Activated T-cell treated with anti-CD3 and anti-CD28 coated beads for 48 hours (primary cell): ENCODE measurements around the gene SH3GL3.

Experiments
- DNase-seq: peaks from one replicate; pipeline ENCODE4 v3.0.0-alpha.2; 2020; ENCODE audit warnings: low read depth

The SH3GL3 gene

GRCh38 chr15:83616840-83617239 is 169.7 kb downstream of the SH3GL3 start:
- no peak for DNase-seq

GRCh38 chr15:83626171-83626802 is 179.1 kb downstream of the SH3GL3 start:
- no peak for DNase-seq

GRCh38 chr15:83631534-83631933 is 184.4 kb downstream of the SH3GL3 start:
- DNase-seq, result no peak

GRCh38 chr15:83643201-83643600 is 196.1 kb downstream of the SH3GL3 start:
- no peak for DNase-seq

- no peak for DNase-seq
Measured at GRCh38 chr15:83644439-83644838, 197.3 kb downstream of the SH3GL3 start.

GRCh38 chr15:83650831-83651230 is 203.7 kb downstream of the SH3GL3 start:
- DNase-seq, result no peak

- no peak for DNase-seq
Measured at GRCh38 chr15:83651541-83651940, 204.4 kb downstream of the SH3GL3 start.

GRCh38 chr15:83652626-83653204 is 205.6 kb downstream of the SH3GL3 start:
- no peak for DNase-seq

GRCh38 chr15:83653288-83653638 is 206.1 kb downstream of the SH3GL3 start:
- no peak for DNase-seq

GRCh38 chr15:83653639-83654378 is 206.7 kb downstream of the SH3GL3 start, which contains the start of gene ADAMTSL3:
ADAMTSL3 (plus strand) TSS chr15:83654123; CDS start chr15:83655762, 1,639 bp downstream.
- no peak for DNase-seq

- no peak for DNase-seq
Measured at GRCh38 chr15:83654379-83655236, 207.5 kb downstream of the SH3GL3 start.

- no peak for DNase-seq
Measured at GRCh38 chr15:83655237-83655616, 208.1 kb downstream of the SH3GL3 start.

GRCh38 chr15:83656192-83656591 is 209.1 kb downstream of the SH3GL3 start:
- DNase-seq, result no peak

- no peak for DNase-seq
Measured at GRCh38 chr15:83656943-83657528, 209.9 kb downstream of the SH3GL3 start.

- DNase-seq, result no peak
Measured at GRCh38 chr15:83657549-83657948, 210.4 kb downstream of the SH3GL3 start.

GRCh38 chr15:83658430-83659416 is 211.6 kb downstream of the SH3GL3 start:
- DNase-seq, result no peak

GRCh38 chr15:83659417-83659812 is 212.3 kb downstream of the SH3GL3 start:
- no peak for DNase-seq

GRCh38 chr15:83665480-83665879 is 218.3 kb downstream of the SH3GL3 start:
- DNase-seq, result no peak
